Gastroesophageal sphincter (tissue), 2 donors: ENCODE results near the gene CADM2.

Experiments used
- EP300 ChIP-seq: sonication (generic); formaldehyde crosslinking; IDR thresholded peaks from one replicate; pipeline ENCODE4 v1.6.1; 2017; ENCODE audit warnings: antibody characterized with exemption, mild to moderate bottlenecking
- POLR2AphosphoS5 ChIP-seq: sonication (generic); formaldehyde crosslinking; IDR thresholded peaks from one replicate; pipeline ENCODE4 v1.6.1; 2017; ENCODE audit warnings: antibody characterized with exemption

DNA sequence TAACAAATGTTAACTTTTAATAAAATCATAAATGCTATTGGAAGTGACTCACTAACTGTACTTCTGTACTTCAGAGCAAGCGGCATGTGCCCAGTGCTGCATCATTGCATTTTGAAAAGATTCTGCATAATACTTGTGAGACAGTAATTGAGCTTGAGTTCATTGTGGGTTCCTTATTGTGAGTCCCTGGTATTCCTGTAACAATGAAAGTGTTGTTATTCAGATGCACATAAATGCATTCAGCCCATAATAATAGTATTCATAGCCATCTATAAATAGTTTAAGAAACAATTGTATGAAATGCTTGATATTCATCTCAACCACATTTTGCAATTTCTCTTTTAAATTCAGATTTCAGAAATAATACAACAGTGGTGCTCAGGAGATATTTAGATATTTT, 976.4 kb downstream of the CADM2 start:
- TF ChIP-seq POLR2AphosphoS5 (no peak), EP300 (no peak)
